SK-N-SH treated with all-trans-retinoic acid at 6 μM for 48 hours (cell line): ENCODE results near the gene GIMAP7.

Experiments used
- ATAC-seq: fragments of 200-7000 bp; cut with Tn5 transposase; 3 replicates; pipeline ENCODE4 v1.9.1; 2020; ENCODE audit warnings: mild to moderate bottlenecking, moderate library complexity
- ARNTL ChIP-seq: fragments of 450-650 bp; formaldehyde crosslinking; IDR thresholded peaks from 2 replicates; pipeline ENCODE4 v1.5.0; 2020; ENCODE audit warnings: low read depth, mild to moderate bottlenecking, moderate library complexity, borderline replicate concordance
- BACH2 ChIP-seq: fragments of 250-450 bp; sonication (Bioruptor Pico); IDR thresholded peaks from 2 replicates; pipeline ENCODE4 v1.9.0; 2021; ENCODE audit warnings: mild to moderate bottlenecking, borderline replicate concordance
- CSDC2 ChIP-seq: fragments of 250-450 bp; sonication (Bioruptor Pico); IDR thresholded peaks from 2 replicates; pipeline ENCODE4 v1.5.0; 2020; ENCODE audit warnings: mild to moderate bottlenecking, moderate library complexity
- ESRRG ChIP-seq: fragments of 250-450 bp; sonication (Bioruptor Pico); IDR thresholded peaks from 2 replicates; pipeline ENCODE4 v1.6.1; 2021; ENCODE audit warnings: mild to moderate bottlenecking
- GLIS3 ChIP-seq: fragments of 250-450 bp; sonication (Bioruptor Pico); IDR thresholded peaks from 2 replicates; pipeline ENCODE4 v1.5.0; 2020; ENCODE audit warnings: mild to moderate bottlenecking, moderate library complexity
- OSR1 ChIP-seq: fragments of 250-450 bp; sonication (Bioruptor Pico); IDR thresholded peaks from 2 replicates; pipeline ENCODE4 v1.8.0; 2022; ENCODE audit warnings: moderate library complexity, mild to moderate bottlenecking, inconsistent platforms
- PPARA ChIP-seq: fragments of 250-450 bp; sonication (Bioruptor Pico); IDR thresholded peaks from 2 replicates; pipeline ENCODE4 v1.5.0; 2020; ENCODE audit warnings: mild to moderate bottlenecking, borderline replicate concordance
- SNAI2 ChIP-seq: fragments of 250-450 bp; sonication (Bioruptor Pico); IDR thresholded peaks from 2 replicates; pipeline ENCODE4 v1.5.0; 2020; ENCODE audit warnings: mild to moderate bottlenecking, moderate library complexity
- TCF4 ChIP-seq: fragments of 250-450 bp; sonication (Bioruptor Pico); IDR thresholded peaks from 2 replicates; pipeline ENCODE4 v1.8.0; 2021; ENCODE audit warnings: mild to moderate bottlenecking, moderate library complexity, borderline replicate concordance
- TOX ChIP-seq: fragments of 250-450 bp; sonication (Bioruptor Pico); IDR thresholded peaks from 2 replicates; pipeline ENCODE4 v1.8.0; 2021; ENCODE audit warnings: mild to moderate bottlenecking, moderate library complexity, borderline replicate concordance
- ZC3H10 ChIP-seq: fragments of 250-450 bp; sonication (Bioruptor Pico); IDR thresholded peaks from 2 replicates; pipeline ENCODE4 v1.5.1; 2021; ENCODE audit warnings: mild to moderate bottlenecking, moderate library complexity
- ZFP3 ChIP-seq: fragments of 250-450 bp; sonication (Bioruptor Pico); IDR thresholded peaks from 2 replicates; pipeline ENCODE4 v1.5.0; 2020; ENCODE audit warnings: mild to moderate bottlenecking, moderate library complexity
- ZFP30 ChIP-seq: fragments of 450-650 bp; formaldehyde crosslinking; IDR thresholded peaks from 2 replicates; pipeline ENCODE4 v1.5.0; 2022; ENCODE audit warnings: mild to moderate bottlenecking, moderate library complexity
- ZNF565 ChIP-seq: fragments of 450-650 bp; formaldehyde crosslinking; conservative IDR thresholded peaks from 2 replicates; pipeline ENCODE4 v1.5.0; 2020; ENCODE audit warnings: low read depth, mild to moderate bottlenecking, moderate library complexity
- ZNF70 ChIP-seq: fragments of 450-650 bp; formaldehyde crosslinking; IDR thresholded peaks from 2 replicates; pipeline ENCODE4 v1.5.0; 2020; ENCODE audit warnings: mild to moderate bottlenecking, moderate library complexity
- ZNF8 ChIP-seq: fragments of 450-650 bp; formaldehyde crosslinking; IDR thresholded peaks from 2 replicates; pipeline ENCODE4 v1.5.0; 2020; ENCODE audit warnings: mild to moderate bottlenecking, moderate library complexity
- TF ChIP-seq, protein P1 (sequence below): fragments of 250-450 bp; sonication (Bioruptor Pico); IDR thresholded peaks from 2 replicates; pipeline ENCODE4 v1.8.0; 2021; ENCODE audit warnings: low read depth, mild to moderate bottlenecking, moderate library complexity, borderline replicate concordance
- TF ChIP-seq, protein P2 (sequence below): fragments of 250-450 bp; sonication (Bioruptor Pico); IDR thresholded peaks from 2 replicates; pipeline ENCODE4 v1.5.1; 2021; ENCODE audit warnings: mild to moderate bottlenecking, moderate library complexity
- TF ChIP-seq, protein P3 (sequence below): fragments of 250-450 bp; sonication (Bioruptor Pico); IDR thresholded peaks from 2 replicates; pipeline ENCODE4 v1.8.0; 2020; ENCODE audit warnings: mild to moderate bottlenecking, moderate library complexity, borderline replicate concordance

GIMAP7 gene

DNA sequence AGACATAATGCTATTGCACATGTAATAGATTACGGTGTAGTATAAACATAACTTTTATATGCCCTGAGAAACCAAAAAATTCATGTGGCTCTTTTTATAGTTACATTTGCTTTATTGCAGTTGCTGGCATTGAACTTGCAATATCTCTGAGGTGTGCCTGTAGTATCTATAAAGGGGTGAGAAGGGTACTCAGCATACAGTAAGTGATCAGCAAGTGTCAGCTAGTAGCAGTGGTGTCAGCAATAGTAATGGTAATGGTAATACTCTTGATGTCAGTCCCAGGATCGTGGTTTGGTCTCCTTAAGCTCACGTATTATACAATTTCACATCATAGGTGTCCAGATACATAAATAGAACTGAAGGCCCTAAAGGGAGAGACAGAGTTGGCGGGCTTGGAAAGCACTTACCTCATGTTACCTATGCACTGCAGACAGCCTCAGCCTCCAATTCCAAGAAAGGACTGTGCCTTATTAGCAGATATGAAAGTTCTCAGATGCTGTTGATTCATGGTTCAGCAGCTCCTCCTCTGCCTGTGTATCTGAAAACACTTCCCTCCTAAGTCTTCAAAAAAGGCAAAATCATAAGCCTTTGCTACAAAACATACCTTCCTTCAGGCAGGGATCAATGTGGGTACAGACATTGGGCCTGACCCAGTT, 6.6 kb upstream of the GIMAP7 start:
- no peak for ATAC-seq
- no peak for TF ChIP-seq TCF4 (CRISPR knock-in tag)
- TF ChIP-seq ZFP30 = no peak
- no peak for TF ChIP-seq ARNTL
- no peak for TF ChIP-seq ZNF565
- no peak for TF ChIP-seq CSDC2 (CRISPR knock-in tag)
- TF ChIP-seq, protein P1, sequence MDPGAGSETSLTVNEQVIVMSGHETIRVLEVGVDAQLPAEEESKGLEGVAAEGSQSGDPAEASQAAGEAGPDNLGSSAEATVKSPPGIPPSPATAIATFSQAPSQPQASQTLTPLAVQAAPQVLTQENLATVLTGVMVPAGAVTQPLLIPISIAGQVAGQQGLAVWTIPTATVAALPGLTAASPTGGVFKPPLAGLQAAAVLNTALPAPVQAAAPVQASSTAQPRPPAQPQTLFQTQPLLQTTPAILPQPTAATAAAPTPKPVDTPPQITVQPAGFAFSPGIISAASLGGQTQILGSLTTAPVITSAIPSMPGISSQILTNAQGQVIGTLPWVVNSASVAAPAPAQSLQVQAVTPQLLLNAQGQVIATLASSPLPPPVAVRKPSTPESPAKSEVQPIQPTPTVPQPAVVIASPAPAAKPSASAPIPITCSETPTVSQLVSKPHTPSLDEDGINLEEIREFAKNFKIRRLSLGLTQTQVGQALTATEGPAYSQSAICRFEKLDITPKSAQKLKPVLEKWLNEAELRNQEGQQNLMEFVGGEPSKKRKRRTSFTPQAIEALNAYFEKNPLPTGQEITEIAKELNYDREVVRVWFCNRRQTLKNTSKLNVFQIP (CRISPR knock-in tag) = no peak
- TF ChIP-seq GLIS3 (CRISPR knock-in tag) = no peak

DNA sequence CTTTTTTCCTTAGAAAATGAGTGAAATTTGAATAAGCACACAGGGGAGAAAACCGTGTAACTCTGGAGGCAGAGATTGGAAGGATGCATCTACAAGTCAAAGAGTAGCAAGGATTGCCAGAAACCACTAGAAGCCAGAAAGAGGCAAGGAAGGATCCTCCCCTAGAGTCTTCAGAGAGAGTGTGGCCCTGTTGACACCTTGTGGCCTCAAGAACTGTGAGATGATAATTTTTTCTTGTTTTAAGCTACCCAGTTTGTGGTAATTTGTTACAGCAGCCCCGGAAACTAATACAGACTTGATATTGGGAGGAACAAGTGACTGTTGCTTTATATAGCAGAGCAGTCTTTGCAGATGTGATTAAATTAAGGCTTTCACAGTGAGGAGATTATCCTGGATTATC, 3.6 kb upstream of the GIMAP7 start:
- TF ChIP-seq, protein P2, sequence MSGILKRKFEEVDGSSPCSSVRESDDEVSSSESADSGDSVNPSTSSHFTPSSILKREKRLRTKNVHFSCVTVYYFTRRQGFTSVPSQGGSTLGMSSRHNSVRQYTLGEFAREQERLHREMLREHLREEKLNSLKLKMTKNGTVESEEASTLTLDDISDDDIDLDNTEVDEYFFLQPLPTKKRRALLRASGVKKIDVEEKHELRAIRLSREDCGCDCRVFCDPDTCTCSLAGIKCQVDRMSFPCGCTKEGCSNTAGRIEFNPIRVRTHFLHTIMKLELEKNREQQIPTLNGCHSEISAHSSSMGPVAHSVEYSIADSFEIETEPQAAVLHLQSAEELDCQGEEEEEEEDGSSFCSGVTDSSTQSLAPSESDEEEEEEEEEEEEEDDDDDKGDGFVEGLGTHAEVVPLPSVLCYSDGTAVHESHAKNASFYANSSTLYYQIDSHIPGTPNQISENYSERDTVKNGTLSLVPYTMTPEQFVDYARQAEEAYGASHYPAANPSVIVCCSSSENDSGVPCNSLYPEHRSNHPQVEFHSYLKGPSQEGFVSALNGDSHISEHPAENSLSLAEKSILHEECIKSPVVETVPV (CRISPR knock-in tag) = no peak
- TF ChIP-seq TCF4 (CRISPR knock-in tag) = no peak
- no peak for TF ChIP-seq ZNF70
- ATAC-seq = no peak

DNA sequence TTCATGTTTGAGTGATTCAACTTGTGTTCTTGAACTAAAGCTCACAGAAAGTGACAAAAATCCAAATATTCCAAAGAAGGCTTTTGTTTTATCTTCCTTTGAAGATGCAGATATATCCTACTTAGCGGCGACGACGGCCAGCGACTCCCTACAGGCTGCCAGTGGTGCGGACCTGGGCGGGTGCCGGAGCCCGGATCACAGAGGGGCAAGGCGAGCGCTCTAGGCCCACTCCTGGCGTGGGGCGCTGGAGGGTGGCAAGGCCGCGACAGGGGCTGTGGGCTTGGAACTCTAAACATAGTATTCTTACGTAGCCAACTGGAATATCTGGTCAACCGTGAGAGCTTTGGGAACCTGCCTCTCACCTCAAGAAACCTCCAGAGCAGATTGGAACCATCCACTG, 914 bp upstream of the GIMAP7 start:
- ATAC-seq = no peak

DNA sequence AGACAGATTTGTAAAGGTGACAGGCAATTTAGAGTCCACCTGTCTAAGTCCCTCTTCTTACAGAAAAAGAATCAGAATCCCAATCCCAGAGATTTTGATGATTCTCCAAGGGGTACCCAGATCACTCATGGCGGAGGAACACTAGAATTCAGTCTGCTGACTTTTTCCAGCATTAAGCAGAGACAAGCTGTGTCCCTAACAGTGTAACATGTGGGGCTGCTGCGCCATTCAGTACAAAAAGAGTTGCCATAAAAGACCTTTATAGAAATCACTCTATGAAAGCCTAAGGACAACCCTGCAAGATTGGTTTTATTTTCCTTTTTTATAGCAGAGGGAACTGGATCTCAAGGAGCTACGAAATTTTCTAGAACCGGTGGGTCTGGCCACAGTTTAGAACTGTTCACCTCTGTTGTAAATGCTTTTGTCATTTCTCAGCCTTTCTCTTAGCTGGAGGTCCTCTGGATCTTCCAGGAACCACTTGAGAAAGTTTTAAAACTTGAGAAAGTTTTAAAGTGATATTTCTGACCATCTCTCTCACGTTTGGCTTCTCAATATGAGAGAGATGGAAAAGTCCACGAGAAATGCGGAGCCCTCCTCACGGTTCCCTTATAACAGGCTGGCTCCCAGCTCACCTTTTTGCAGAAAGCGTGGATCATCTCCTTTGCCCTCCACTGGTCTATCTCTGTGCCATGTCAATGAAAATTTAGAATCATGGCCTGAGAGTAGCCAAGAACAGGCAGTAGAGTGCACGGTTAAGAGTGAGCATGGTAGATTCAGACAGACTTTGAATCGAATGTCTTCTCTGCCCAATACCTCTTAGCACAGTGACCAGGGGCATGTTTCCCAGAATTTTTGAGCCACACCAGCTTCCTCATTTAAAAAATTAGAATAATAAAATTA, 826 bp downstream of the GIMAP7 start:
- no peak for TF ChIP-seq ZFP3 (CRISPR knock-in tag)
- no peak for TF ChIP-seq TOX (CRISPR knock-in tag)
- TF ChIP-seq, protein P2 (CRISPR knock-in tag) = no peak
- no peak for TF ChIP-seq ARNTL
- no peak for TF ChIP-seq ESRRG
- no peak for TF ChIP-seq OSR1 (CRISPR knock-in tag)
- no peak for TF ChIP-seq TCF4 (CRISPR knock-in tag)
- TF ChIP-seq, protein P1 (CRISPR knock-in tag) = no peak
- no peak for TF ChIP-seq ZNF8 (CRISPR knock-in tag)
- no peak for TF ChIP-seq PPARA (CRISPR knock-in tag)
- no peak for TF ChIP-seq ZC3H10
- no peak for TF ChIP-seq SNAI2 (CRISPR knock-in tag)
- TF ChIP-seq GLIS3 (CRISPR knock-in tag) = no peak
- no peak for TF ChIP-seq CSDC2 (CRISPR knock-in tag)
- no peak for ATAC-seq

More for the DNA sequence above, 914 bp upstream of the GIMAP7 start:
- TF ChIP-seq, protein P3, sequence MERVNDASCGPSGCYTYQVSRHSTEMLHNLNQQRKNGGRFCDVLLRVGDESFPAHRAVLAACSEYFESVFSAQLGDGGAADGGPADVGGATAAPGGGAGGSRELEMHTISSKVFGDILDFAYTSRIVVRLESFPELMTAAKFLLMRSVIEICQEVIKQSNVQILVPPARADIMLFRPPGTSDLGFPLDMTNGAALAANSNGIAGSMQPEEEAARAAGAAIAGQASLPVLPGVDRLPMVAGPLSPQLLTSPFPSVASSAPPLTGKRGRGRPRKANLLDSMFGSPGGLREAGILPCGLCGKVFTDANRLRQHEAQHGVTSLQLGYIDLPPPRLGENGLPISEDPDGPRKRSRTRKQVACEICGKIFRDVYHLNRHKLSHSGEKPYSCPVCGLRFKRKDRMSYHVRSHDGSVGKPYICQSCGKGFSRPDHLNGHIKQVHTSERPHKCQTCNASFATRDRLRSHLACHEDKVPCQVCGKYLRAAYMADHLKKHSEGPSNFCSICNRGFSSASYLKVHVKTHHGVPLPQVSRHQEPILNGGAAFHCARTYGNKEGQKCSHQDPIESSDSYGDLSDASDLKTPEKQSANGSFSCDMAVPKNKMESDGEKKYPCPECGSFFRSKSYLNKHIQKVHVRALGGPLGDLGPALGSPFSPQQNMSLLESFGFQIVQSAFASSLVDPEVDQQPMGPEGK (CRISPR knock-in tag) = no peak
- TF ChIP-seq GLIS3 (CRISPR knock-in tag) = no peak
- no peak for TF ChIP-seq BACH2 (CRISPR knock-in tag)
- no peak for TF ChIP-seq ESRRG
- TF ChIP-seq ZNF8 (CRISPR knock-in tag) = no peak
- no peak for TF ChIP-seq TOX (CRISPR knock-in tag)
- no peak for TF ChIP-seq SNAI2 (CRISPR knock-in tag)
- TF ChIP-seq, protein P1 (CRISPR knock-in tag) = no peak
- no peak for TF ChIP-seq ZC3H10
- no peak for TF ChIP-seq ZNF70
- TF ChIP-seq, all 23 proteins: peak for 0
